Measurements from ENCODE around the gene ADAMTSL5. TPM values are rescaled to one million over a fixed set of nuclear protein-coding genes. Genes with fewer than 3 reads are reported as not detected.
A peak's percentile ranks its signal among the peaks of the same experiment; 100 is the strongest.
"Not testable (repeated sequence)": the region's sequence is repeated elsewhere in the genome, so short reads cannot be mapped to it uniquely, and the experiment has no call there.

Gene ADAMTSL5
- total RNA-seq, 1 experiment from 2014 or later = 0.86 TPM

DNA sequence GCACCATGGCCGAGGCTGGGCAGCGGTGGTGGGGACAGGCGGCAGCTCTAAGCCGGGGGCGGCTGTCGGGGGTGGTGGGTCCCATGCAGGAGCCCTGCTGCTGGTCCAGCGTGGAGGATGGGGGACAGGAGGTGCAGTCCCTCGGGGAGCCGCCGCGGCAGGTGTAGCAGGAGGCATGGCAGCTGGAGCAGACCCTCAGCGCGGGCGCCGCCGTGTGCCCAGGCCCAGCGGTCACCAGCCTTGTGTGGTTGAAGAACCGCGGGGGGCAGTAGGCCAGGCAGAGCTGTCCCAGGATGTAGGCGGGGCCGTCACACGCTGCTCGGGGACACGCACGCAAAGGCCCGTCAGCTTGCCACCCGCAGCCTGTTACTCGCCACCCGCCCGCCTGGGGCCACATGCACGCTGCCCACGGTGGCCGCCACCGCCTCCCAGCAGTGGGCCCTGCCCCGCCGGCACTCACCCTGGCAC lies 30.9 kb downstream of the ADAMTSL5 start:
- TF ChIP-seq, protein P1, sequence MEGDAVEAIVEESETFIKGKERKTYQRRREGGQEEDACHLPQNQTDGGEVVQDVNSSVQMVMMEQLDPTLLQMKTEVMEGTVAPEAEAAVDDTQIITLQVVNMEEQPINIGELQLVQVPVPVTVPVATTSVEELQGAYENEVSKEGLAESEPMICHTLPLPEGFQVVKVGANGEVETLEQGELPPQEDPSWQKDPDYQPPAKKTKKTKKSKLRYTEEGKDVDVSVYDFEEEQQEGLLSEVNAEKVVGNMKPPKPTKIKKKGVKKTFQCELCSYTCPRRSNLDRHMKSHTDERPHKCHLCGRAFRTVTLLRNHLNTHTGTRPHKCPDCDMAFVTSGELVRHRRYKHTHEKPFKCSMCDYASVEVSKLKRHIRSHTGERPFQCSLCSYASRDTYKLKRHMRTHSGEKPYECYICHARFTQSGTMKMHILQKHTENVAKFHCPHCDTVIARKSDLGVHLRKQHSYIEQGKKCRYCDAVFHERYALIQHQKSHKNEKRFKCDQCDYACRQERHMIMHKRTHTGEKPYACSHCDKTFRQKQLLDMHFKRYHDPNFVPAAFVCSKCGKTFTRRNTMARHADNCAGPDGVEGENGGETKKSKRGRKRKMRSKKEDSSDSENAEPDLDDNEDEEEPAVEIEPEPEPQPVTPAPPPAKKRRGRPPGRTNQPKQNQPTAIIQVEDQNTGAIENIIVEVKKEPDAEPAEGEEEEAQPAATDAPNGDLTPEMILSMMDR (conservative IDR thresholded peaks at IDR 0.05; ENCODE audit: low read depth, low read length) = no peak
- TF ChIP-seq EZH2 (IDR thresholded peaks at IDR 0.05; ENCODE audit: borderline replicate concordance, low read depth, low read length, poor library complexity, severe bottlenecking) = no peak
- no peak for DNase-seq (ENCODE audit: low spot score)
- no peaks in the 10 kb centered on the region for H3K9me3 ChIP-seq (ENCODE audit: low read depth, low read length, poor library complexity, severe bottlenecking)
- CTCF ChIA-PET = no interaction called here
- no TSS peak for BruUV-seq (replicated peaks)
- H3K4me1 ChIP-seq (ENCODE audit: insufficient read depth, low read length, poor library complexity, severe bottlenecking) = peaks cover 4% of the 10 kb centered on the region
- H3K4me3 ChIP-seq (ENCODE audit: low read depth, low read length, poor library complexity, severe bottlenecking) = no peak overlapping the region
- H3K27me3 ChIP-seq (replicated peaks; ENCODE audit: insufficient read depth, low read depth, low read length, poor library complexity) = no peaks in the 10 kb centered on the region
- intact Hi-C loops (cut with micrococcal nuclease; ENCODE audit: unreplicated experiment) = no loop called here
- peaks cover 4% of the 10 kb centered on the region for H3K36me3 ChIP-seq (ENCODE audit: insufficient read depth, low read length, poor library complexity, severe bottlenecking)
- POLR2A ChIA-PET (ENCODE audit: low non-redundant PET) = no interaction called here
- H3K27ac ChIP-seq (ENCODE audit: low read depth, low read length, poor library complexity, severe bottlenecking) = no peak overlapping the region

DNA sequence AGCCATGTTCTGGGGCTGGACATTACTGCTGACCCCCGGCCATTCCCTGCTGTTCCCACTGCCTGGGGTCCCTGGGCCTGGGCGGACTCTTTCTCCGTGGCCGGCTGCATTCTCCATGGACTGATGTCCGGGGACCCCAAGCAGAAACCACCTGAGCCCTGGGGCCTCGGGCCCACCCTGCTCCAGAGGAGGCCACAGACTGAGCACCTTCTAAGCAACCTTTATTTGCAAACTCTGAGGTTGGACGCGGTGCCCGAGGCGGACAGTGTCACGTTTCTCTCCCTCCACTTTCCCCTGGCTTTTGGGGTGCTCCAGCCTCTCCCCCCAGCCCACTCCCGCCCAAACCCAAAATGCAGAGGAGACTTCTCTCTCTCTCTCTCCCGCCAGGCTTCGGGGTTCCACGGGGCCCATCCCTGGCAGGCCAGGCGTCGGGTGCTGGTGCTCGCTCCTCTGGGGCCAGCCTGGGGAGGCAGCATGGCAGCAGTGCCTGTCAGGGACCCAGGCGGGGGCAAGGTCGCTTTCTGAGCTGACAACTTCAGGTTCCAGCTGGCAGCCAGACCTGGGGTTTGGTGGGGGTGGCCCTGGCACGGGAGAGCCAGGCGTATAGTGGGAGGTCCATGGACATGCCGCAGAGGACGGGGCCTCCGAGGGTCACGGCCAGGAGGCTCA lies 31.5 kb downstream of the ADAMTSL5 start:
- BruUV-seq (replicated peaks) = no TSS peak
- DNase-seq (ENCODE audit: low spot score) = no peak
- Histone ChIP-seq H3K4me1 (ENCODE audit: insufficient read depth, low read length, poor library complexity, severe bottlenecking) (peaks cover 4% of the 10 kb centered on the region), H3K36me3 (ENCODE audit: insufficient read depth, low read length, poor library complexity, severe bottlenecking) (peaks cover 4% of the 10 kb centered on the region), H3K4me3 (ENCODE audit: low read depth, low read length, poor library complexity, severe bottlenecking) (no peak overlapping the region), H3K27ac (ENCODE audit: low read depth, low read length, poor library complexity, severe bottlenecking) (no peak overlapping the region), H3K9me3 (ENCODE audit: low read depth, low read length, poor library complexity, severe bottlenecking) (no peaks in the 10 kb centered on the region), H3K27me3 (replicated peaks; ENCODE audit: insufficient read depth, low read depth, low read length, poor library complexity) (no peaks in the 10 kb centered on the region)
- ChIA-PET POLR2A (ENCODE audit: low non-redundant PET) (no interaction called here), CTCF (no interaction called here)
- intact Hi-C loops (cut with micrococcal nuclease; ENCODE audit: unreplicated experiment) = no loop called here
- no peak for TF ChIP-seq EZH2 (IDR thresholded peaks at IDR 0.05; ENCODE audit: borderline replicate concordance, low read depth, low read length, poor library complexity, severe bottlenecking)
- TF ChIP-seq, protein P1 (conservative IDR thresholded peaks at IDR 0.05; ENCODE audit: low read depth, low read length) = no peak

DNA sequence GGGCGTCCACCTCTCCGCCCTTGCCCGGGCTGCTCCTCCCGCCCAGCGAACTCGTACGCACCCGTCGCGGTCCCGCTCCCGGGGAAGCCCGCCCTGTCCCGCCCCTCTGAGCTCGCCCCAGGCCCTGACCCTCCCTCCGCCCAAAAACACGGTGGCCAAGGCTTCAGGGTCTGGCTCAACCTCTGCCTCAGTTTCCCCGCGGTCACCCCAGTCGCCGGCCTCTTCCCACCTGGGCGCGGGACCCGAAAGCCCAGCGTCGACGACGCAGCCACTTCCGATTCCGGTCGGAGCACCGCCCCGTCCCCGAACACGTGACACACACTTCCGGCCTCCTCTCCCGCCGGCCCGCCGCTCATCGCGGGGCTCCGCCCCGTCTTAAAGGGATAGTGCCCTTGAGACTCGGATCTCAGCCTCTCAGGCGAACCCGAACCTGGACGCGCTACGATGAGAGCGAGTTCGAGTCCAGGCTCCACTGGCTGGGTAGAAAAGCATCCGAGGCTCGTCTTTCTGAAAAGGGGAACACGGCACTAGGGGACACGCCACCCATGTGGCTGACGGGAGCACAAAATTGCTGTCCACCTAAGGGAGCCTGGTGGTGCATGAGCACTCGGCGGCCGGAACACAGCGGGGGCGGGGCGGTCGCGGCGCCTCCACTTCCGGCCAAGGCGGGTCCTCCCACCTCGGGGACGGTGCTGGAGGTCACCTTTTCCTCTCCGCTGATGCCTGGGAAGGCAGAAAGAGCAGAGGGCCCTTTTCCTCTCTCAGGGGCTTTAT lies 33.7 kb downstream of the ADAMTSL5 start, which contains the start of gene C19orf25:
TSS of gene C19orf25 (minus strand) at position 282 of the 774 bp plus-strand sequence. CDS start 312 bp downstream, outside the sequence.
- DNase-seq (ENCODE audit: low spot score) = peak; percentile 97
- Histone ChIP-seq H3K27me3 (replicated peaks; ENCODE audit: insufficient read depth, low read depth, low read length, poor library complexity) (no peaks in the 10 kb centered on the region), H3K4me1 (ENCODE audit: insufficient read depth, low read length, poor library complexity, severe bottlenecking) (peaks cover 4% of the 10 kb centered on the region), H3K36me3 (ENCODE audit: insufficient read depth, low read length, poor library complexity, severe bottlenecking) (peaks cover 4% of the 10 kb centered on the region), H3K9me3 (ENCODE audit: low read depth, low read length, poor library complexity, severe bottlenecking) (no peaks in the 10 kb centered on the region), H3K27ac (ENCODE audit: low read depth, low read length, poor library complexity, severe bottlenecking) (peak within 1 kb of the TSS; percentile 85), H3K4me3 (ENCODE audit: low read depth, low read length, poor library complexity, severe bottlenecking) (peak within 1 kb of the TSS; percentile 66)
- CTCF ChIA-PET = no interaction called here
- POLR2A ChIA-PET (ENCODE audit: low non-redundant PET) = no interaction called here
- BruUV-seq (replicated peaks) = no TSS peak
- intact Hi-C loops (cut with micrococcal nuclease; ENCODE audit: unreplicated experiment) = no loop called here
- TF ChIP-seq, protein P1 (conservative IDR thresholded peaks at IDR 0.05; ENCODE audit: low read depth, low read length) = no peak
- TF ChIP-seq EZH2 (IDR thresholded peaks at IDR 0.05; ENCODE audit: borderline replicate concordance, low read depth, low read length, poor library complexity, severe bottlenecking) = no peak

DNA sequence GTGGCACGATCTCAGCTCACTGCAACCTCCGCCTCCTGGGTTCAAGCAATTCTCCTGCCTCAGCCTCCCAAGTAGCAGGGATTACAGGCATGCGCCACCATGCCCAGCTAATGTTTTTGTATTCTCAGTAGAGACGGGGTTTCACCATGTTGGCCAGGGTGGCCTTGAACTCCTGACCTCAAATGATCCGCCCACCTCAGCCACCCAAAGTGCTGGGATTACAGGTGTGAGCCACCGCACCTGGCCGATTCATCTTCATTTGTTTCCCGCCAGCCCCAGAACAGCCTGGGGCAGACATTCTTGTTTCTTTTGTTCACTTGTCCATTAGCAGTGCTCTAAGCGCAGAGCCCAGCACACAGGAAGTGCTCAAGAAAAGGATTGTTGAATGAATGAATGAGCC lies 35.8 kb downstream of the ADAMTSL5 start:
- H3K4me3 ChIP-seq (ENCODE audit: low read depth, low read length, poor library complexity, severe bottlenecking); CTCF ChIA-PET; H3K36me3 ChIP-seq (ENCODE audit: insufficient read depth, low read length, poor library complexity, severe bottlenecking); intact Hi-C loops (cut with micrococcal nuclease; ENCODE audit: unreplicated experiment); H3K4me1 ChIP-seq (ENCODE audit: insufficient read depth, low read length, poor library complexity, severe bottlenecking); DNase-seq (ENCODE audit: low spot score); POLR2A ChIA-PET (ENCODE audit: low non-redundant PET); H3K27ac ChIP-seq (ENCODE audit: low read depth, low read length, poor library complexity, severe bottlenecking); BruUV-seq (replicated peaks); H3K27me3 ChIP-seq (replicated peaks; ENCODE audit: insufficient read depth, low read depth, low read length, poor library complexity); H3K9me3 ChIP-seq (ENCODE audit: low read depth, low read length, poor library complexity, severe bottlenecking): not testable (repeated sequence)

All from A673 (cell line).